GM18511 (cell line): ENCODE results near the gene CDH16.
"Not testable (repeated sequence)": the region's sequence is repeated elsewhere in the genome, so short reads cannot be mapped to it uniquely, and the experiment has no call there.

ENCODE experiments used
- ATAC-seq: cut with Tn5 transposase; IDR thresholded peaks from one replicate; pipeline ENCODE4 v1.9.1; 2021; ENCODE audit warnings: mild to moderate bottlenecking, moderate library complexity; ENCODE audit not compliant: unreplicated experiment

Gene CDH16

GRCh38 chr16:66873685-66874055, 45.0 kb downstream of the CDH16 start:
- no peak for ATAC-seq

GRCh38 chr16:66872943-66873684, 45.6 kb downstream of the CDH16 start:
- ATAC-seq: peak; percentile 83

GRCh38 chr16:66872559-66872942, 46.1 kb downstream of the CDH16 start:
- ATAC-seq: no peak

GRCh38 chr16:66871840-66872239, 46.8 kb downstream of the CDH16 start:
- ATAC-seq: no peak

GRCh38 chr16:66871363-66871762, 47.3 kb downstream of the CDH16 start:
- ATAC-seq: not testable (repeated sequence)

GRCh38 chr16:66869424-66869823, 49.3 kb downstream of the CDH16 start:
- no peak for ATAC-seq

- ATAC-seq: no peak
These were observed 55.0 kb downstream of the CDH16 start for GRCh38 chr16:66863707-66864106.

- ATAC-seq: no peak
These were observed 56.6 kb downstream of the CDH16 start for GRCh38 chr16:66862023-66862520.

- ATAC-seq: peak; percentile 31
These were observed 59.2 kb downstream of the CDH16 start for GRCh38 chr16:66859397-66860068.

- ATAC-seq: peak; percentile 87
These were observed 59.8 kb downstream of the CDH16 start for GRCh38 chr16:66858740-66859396.
